ENCODE measurements around the gene LMO7. TPM values are rescaled to one million over a fixed set of nuclear protein-coding genes. Genes with fewer than 3 reads are reported as not detected.

LMO7 gene
- total RNA-seq, 1 experiment from 2014 or later = 20.4 TPM

DNA sequence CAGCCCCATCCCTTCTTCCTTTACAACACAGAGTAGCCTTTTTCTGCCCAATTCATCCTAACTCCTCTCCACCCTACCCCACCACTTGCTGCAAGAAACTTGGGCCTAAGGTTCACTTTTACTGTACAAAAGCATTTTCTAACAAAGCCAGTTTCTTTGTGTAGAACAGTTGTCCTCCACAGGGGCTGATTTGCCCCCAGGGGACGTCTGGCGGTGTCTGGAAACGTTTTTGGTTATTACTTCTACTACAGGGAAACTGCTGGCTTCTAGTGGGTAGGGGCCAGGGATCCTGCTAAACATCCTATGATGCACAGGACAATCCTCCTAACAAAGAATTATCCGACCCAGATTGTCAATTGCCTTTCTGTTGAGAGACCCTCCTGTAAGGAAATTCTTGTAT lies 7.3 kb upstream of the LMO7 start:
- H3K9me3 Mint-ChIP-seq = no peaks in the 10 kb centered on the region
- Histone ChIP-seq H2AFZ (ENCODE audit: low read length) (no peak overlapping the region), H3K56ac (ENCODE audit: insufficient read length, low read depth, low read length) (no peak overlapping the region), H3K4me1 (ENCODE audit: insufficient read depth, low read length) (no peaks in the 10 kb centered on the region), H2BK5ac (ENCODE audit: insufficient read length, low read length) (no peak overlapping the region), H3K9ac (ENCODE audit: extremely low read depth, insufficient read length, low read length) (no peak overlapping the region), H4K91ac (ENCODE audit: insufficient read length, low read depth, low read length) (no peak overlapping the region), H2BK20ac (ENCODE audit: low read depth, low read length, poor library complexity, severe bottlenecking) (no peak overlapping the region), H4K20me1 (ENCODE audit: control insufficient read depth, insufficient read depth, insufficient read length) (no peaks in the 10 kb centered on the region), H2AK5ac (ENCODE audit: insufficient read length, low read length) (no peak overlapping the region), H2BK12ac (ENCODE audit: insufficient read length, low read depth, low read length) (no peak overlapping the region), H3K79me2 (ENCODE audit: insufficient read depth, low read length) (no peaks in the 10 kb centered on the region), H3K79me1 (ENCODE audit: insufficient read depth, low read depth, low read length, poor library complexity, severe bottlenecking) (no peaks in the 10 kb centered on the region), H3K18ac (ENCODE audit: insufficient read length, low read depth, low read length) (no peak overlapping the region), H3K14ac (ENCODE audit: insufficient read depth, low read length) (no peak overlapping the region), H4K5ac (ENCODE audit: insufficient read length, low read depth, low read length) (no peak overlapping the region), H3K27me3 (ENCODE audit: insufficient read depth, low read length) (no peaks in the 10 kb centered on the region), H3K23ac (ENCODE audit: insufficient read length, low read depth, low read length) (no peak overlapping the region), H2BK120ac (ENCODE audit: low read depth, low read length, poor library complexity, severe bottlenecking) (no peak overlapping the region), H3K9me3 (ENCODE audit: control insufficient read depth, low read depth, low read length) (no peaks in the 10 kb centered on the region), H3K4ac (ENCODE audit: low read depth, low read length) (no peak overlapping the region), H3K27ac (ENCODE audit: insufficient read length, low read depth, low read length) (no peak overlapping the region), H3K4me2 (ENCODE audit: insufficient read depth, insufficient read length, low read length) (no peak overlapping the region), H2BK15ac (ENCODE audit: low read depth, low read length) (no peak overlapping the region), H3T11ph (ENCODE audit: low read length) (no peak overlapping the region), H3K23me2 (ENCODE audit: insufficient read length, low read depth, low read length, poor library complexity, severe bottlenecking) (no peaks in the 10 kb centered on the region), H4K8ac (replicated peaks; ENCODE audit: insufficient read length, low read depth, low read length) (no peak overlapping the region)
- H3K4me3 Mint-ChIP-seq = no peak overlapping the region
- TF ChIP-seq, protein P1, sequence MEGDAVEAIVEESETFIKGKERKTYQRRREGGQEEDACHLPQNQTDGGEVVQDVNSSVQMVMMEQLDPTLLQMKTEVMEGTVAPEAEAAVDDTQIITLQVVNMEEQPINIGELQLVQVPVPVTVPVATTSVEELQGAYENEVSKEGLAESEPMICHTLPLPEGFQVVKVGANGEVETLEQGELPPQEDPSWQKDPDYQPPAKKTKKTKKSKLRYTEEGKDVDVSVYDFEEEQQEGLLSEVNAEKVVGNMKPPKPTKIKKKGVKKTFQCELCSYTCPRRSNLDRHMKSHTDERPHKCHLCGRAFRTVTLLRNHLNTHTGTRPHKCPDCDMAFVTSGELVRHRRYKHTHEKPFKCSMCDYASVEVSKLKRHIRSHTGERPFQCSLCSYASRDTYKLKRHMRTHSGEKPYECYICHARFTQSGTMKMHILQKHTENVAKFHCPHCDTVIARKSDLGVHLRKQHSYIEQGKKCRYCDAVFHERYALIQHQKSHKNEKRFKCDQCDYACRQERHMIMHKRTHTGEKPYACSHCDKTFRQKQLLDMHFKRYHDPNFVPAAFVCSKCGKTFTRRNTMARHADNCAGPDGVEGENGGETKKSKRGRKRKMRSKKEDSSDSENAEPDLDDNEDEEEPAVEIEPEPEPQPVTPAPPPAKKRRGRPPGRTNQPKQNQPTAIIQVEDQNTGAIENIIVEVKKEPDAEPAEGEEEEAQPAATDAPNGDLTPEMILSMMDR (conservative IDR thresholded peaks at IDR 0.05) = no peak
- WGBS (ENCODE audit: extremely low coverage, insufficient read length, low lambda C conversion rate) = no CpG with 5 or more reads among the region's 4 CpGs
- H3K4me1 Mint-ChIP-seq = peaks cover 0 to 2% of the 10 kb centered on the region in 2 experiments; a peak in 1 of 4 replicates
- no peaks in the 10 kb centered on the region for H3K27me3 Mint-ChIP-seq (ENCODE audit: low read depth)
- no peak for DNase-seq
- H3K27ac Mint-ChIP-seq = no peak overlapping the region; a peak in 1 of 7 replicates
- H3K36me3 Mint-ChIP-seq (ENCODE audit: insufficient read depth in 1 of 3, low read depth in 3 of 3) = peaks cover 2 to 6% (median 3%) of the 10 kb centered on the region in 3 experiments; a peak in 4 of 7 replicates
